Activated CD4-positive, alpha-beta T cell treated with anti-CD3 and anti-CD28 coated beads, Interleukin-2, Interleukin-4, amounts not matched to agents 100 ng/mL and 50 ng/mL, durations not matched to agents 16 hours and 8 hours (primary cell): ENCODE measurements around the gene C10orf53.

Source experiments
- DNase-seq: peaks from one replicate; pipeline ENCODE4 v3.0.0-alpha.2; 2020; ENCODE audit warnings: low spot score

C10orf53 gene

DNA sequence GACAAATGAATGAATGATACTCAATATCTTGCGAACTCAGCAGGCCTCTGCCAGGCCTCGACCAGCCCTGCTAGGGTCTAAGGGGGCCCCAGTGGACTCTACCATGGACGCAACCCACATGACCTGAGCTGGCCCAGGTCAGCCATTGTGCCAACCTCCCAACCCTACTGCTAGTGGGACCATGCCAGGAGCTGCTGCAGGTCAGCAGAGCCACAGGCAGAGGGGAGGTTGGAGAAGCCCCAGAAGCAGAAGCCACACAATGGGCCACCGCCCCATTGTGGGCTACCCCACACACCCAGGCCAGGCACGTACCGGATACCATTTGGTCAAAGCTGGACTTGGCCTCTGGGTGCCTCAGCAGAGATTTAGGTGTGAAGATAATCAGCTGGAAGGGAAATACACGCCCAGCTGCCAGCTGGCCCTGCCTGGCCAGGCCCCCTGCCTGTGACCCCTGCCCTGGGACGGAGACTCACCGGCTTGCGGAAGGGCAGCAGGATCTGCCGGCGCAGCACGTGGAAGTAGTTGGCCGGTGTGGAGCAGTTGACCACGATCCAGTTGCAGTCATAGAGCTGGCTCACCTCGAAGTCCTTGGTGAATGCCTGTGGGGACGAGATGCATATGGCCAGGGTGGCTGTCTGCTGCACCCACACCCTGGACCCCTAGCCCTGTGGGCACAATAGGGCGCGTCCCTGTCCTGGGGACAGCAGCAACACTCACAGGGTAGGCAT is 58.2 kb downstream of the C10orf53 start:
- DNase-seq: no peak

DNA sequence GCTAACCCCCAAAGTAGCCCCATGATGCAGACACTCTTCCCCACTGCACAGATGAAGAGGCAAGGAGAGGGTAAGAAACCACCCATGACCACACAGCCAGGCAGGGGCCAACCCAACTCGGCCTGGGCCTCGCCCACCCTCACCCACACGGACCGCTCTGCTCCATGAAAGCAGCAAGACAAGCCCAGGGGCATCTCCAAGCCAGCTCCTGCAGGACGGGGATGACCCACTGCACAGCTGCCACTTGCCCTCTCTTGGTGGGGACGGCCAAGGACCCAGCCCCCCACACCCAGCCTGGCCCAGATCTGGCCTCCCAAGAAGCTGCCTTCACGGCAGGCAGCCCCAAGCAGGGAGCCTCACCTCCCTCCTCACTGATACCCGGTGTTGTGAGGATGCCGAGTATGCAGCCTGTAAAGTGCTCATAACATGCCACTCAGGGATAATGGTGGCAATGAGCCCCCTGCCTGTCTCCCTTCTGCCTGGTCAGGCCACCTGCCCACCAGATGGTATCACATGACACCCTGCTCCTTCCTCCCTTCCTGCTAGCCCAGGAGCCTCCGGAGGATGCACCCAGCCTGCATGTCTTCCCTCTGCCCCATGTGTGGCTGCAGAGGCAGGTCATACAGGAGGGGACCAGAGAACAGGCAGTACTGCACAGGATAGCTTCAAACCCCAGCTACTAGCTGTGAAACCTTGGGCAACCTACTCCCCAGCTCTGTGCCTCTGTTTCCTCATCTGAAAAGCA is 59.3 kb downstream of the C10orf53 start:
- DNase-seq: no peak

DNA sequence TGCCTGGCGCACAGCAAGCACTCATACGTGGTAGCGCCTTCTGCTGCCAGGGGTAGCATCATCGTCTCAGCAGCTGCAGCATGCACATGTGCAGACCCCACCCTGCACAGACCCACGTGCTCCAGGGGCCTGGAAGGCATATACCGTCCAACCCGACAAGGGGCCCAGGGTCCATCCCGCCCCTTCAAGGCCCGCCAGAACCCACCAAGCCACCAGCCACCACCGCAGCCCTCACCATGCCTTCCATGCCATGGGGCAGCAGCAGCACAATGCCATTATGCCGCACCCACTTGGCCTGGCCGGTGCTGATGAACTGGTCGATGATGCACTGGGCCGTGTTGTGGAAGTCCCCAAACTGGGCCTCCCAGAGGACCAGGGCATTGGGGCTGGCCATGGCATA is 60.0 kb downstream of the C10orf53 start:
- no peak for DNase-seq

DNA sequence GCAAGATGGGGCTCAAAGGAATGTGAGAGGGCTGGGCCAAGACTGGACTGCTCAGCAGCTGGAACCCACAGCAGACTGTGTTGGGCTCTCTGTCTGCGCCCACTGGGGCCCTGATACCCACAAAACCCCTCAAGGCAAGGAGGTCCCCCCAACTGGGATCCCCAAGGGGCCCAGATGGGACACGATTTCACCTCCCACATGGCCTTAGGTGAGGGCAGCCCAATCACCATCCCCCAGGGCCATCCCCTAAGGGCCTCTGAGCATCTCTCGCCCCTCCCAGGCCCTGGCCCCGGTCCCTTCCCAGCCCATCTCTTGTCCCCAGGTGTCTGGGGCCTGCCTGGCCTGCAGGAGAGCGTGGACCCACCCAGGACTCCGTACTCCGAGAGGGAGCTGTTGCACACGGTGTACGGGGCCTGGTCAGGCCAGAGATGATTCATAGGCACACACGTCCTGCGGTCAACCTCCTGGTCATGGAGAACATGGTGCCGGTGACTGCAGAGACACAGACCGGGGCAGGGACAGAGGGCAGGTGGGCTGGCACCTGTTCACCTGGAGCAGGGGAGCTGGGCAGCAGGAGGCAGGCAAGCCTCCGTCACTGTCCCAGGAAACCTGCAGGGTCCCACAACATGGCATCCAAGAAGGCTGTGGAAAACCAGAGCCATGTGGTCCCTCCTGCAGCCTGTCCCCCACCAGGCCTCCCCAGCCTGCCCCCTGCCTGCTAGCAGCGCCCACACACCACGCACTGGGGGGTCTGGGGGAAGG is 61.1 kb downstream of the C10orf53 start:
- no peak for DNase-seq

DNA sequence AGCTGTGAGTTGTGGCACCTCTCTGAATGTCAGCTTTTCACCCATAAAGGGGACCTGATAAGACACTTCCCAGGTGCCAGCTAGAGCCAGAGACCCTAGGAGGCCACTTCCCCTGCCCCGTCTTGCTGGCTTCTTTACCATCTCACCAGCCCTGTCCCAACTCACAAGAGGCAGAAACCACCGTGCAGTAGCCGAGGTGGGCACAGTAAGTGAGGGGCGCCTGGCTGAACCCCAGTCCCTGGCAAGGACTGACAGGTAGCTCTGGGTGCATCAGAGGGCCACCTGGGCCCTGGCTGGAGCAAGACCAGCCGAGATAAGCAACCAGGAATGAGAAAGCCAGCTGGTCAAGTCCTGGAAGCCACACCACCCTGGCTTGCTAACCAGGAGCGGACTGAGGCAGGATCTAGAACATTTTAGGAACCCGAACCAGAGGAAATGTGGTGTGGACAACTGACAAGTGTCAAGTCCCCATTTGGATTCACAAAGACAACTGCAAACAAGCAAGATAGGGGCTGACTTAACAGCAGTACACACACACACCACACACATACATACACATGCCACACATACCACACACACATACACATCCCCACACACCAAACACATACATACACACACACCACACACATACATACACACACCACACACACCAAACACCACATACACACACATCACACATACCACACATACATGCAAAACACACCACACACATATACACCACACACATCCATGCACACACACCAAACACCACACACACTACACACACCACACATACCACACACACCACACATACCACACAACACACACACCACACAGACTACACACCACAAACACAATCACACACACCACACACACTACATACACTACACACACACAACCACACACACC is 61.9 kb downstream of the C10orf53 start:
- no peak for DNase-seq

DNA sequence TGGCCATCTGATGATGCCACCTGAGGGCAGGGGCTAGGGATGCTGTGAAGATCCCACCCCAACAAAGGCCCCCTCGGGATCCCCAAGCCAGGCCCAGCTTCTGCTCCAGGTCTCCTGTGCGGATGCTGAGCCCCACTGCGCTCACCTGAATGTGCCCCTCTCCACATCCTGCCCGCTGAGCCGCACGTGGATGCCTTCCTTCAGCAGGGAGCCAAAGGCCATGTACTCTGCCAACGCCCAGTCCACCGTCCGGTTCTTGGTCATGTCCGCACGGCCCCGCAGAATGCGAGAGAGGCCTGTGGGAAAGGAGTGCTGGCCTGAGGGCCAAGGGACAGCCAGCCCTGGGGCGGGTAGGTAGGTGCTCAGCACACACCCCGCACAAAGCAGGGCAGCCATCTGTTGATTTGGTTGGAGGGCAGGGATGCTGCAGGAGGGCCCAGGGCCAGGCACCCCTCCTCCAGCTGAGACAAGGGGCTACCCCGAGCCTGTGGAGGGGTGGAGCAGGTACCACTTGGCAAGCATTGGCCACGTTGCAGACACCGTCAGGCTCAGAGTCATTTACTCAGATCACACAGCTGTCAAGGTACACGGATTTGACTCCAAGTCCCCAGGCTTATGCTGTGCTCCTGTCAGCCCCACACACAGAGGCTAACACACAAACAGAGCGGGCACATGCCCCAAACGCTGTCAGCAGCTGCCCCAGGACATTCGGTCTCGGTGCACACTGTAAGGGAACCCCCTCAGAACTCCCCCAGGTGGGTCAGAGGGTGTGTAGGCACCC is 63.4 kb downstream of the C10orf53 start:
- no peak for DNase-seq

DNA sequence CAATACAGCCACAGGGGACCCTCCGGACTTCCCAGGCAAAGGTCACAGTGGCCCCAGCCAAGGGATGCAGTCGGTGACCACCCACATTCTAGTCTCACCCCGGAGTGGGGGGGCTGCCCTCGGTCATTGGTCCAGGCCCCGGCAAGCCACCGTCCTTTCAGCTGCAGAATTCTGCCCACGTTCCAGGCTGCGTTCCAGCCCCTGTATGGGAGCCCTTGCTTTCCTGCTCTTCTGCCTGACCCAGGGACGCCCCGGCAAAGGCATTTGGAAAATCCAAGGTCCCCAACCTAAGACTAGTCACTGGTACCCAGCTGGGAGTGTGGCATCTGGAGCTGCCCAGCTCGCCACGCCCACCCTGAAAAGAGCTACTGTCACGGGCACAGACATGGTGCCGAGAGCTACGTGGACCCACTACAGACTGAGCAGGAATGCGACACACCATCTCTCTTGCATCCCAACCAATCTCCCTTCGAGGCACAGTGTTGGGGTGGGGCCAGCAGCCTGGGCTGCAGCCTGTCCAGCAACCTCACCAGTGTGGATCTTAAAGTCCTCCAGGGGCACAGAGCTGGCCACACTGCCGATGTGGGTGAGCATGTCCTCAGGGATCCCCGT is 64.1 kb downstream of the C10orf53 start:
- DNase-seq: no peak

DNA sequence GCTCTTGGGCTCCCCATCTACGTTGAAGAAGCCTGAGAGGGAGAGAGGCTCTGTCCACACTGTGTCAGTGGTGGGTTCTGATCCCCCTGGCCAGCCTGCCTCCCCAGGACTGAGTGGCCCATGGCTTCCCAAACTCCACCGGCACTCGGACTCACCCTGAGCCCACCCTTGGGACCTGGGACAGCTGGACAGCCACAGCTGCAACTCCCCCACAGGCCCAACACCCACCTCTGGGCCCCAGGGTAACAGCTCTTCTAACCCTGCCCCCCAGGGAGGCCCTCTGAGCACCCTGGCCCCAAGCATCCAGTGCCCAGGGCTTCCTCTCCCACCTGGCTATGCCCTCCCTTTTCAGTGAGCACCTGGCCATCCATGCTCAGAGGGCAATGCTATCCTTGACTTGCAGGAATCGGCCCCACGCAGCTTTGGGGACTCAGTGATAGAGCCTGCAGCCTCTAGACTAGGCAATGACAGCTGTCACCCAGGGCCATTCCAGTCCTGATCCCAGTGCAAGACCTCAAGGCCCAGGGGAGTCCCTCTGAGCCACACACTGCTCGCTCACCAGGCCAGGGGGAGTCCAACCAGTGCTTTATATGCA is 64.7 kb downstream of the C10orf53 start:
- no peak for DNase-seq

DNA sequence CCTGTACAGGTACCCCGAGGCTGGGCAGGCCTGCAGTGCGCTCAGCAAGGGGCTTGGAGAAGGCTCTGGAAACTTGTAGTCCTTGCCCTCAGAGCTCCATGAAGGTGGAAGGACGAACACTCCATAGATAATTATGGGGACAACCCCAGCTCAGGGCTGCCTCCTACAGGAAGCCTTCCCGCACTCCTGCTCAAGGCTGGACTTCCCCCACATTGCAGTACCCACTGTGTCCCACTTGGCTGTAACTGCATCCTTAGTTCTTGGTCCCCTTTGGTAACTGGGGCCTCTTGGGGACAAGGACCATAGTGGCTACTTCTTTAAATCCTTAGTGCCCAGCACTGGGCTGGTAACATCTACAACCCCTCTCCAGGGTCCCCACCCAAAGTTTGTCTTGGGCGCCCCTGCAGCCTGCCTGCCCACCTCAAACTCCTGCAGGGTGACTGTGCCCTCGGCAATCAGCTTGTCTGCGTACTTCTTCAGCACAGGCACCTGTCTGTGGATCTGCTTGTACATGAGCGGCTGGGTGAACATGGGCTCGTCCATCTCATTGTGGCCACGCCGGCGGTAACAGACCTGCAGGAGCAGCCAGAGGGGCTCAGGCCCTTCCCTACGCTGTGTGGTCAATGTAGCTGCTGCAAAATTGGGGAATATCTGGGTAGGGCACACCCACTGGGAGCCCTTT is 65.6 kb downstream of the C10orf53 start:
- no peak for DNase-seq

DNA sequence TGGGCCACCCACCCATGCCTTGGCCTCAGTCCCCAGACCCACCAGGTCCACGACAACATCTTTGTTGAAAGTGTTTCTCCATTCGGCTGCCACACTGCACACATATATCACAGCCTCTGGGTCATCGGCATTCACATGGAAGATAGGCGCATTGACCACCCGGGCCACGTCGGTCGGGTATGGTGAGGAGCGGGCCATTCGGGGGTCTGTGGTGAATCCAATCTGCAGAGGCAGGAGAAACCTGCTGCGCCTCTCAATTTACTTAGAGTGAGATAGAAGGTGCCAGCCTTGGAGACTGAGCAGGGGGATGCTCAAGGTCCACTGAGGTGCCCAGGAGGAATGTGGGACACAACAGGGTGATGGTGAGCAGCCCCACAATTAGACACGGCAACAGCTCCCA is 66.3 kb downstream of the C10orf53 start:
- DNase-seq: no peak

DNA sequence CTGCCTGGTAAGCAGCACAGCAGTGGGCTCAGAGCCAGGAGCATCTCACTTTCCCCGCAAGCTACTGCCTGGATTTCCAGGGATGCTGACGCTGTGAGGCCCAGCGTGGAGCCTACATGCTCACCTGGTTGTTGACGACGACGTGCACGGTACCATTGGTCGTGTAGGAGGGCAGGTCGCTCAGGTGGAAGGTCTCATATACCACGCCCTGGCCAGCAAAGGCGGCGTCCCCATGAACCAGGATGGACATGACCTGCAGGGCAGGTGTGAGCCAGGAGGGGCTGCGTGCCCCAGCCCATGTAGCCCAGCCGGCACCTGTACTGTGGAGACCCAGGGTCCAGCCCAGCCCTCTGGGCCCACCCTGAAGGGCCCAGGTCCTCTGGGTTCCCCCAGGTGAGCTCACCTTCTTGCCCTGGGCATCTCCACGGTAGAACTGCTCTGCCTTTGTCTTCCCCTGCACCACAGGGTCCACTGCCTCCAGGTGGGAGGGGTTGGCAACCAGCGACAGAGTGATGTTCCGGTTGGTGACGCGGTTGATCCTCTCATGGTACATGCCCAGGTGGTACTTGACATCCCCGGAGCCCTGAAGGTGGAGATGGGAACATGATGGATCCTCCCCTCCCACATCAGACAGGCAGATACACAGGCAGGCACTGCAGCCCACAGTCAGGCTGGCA is 67.3 kb downstream of the C10orf53 start:
- DNase-seq: no peak
